GM10266 (cell line): ENCODE measurements around the gene N4BP2L1.

Experiments
- DNase-seq: peaks from one replicate; pipeline ENCODE4 v3.0.0; 2012; ENCODE audit errors: extremely low spot score
- TF ChIP-seq, protein P1 (sequence below): IDR thresholded peaks from 2 replicates; pipeline ENCODE4 v1.5.1; 2012; ENCODE audit warnings: mild to moderate bottlenecking, low read depth; ENCODE audit not compliant: control insufficient read depth, insufficient read depth; ENCODE audit errors: missing control alignments

The N4BP2L1 gene

DNA sequence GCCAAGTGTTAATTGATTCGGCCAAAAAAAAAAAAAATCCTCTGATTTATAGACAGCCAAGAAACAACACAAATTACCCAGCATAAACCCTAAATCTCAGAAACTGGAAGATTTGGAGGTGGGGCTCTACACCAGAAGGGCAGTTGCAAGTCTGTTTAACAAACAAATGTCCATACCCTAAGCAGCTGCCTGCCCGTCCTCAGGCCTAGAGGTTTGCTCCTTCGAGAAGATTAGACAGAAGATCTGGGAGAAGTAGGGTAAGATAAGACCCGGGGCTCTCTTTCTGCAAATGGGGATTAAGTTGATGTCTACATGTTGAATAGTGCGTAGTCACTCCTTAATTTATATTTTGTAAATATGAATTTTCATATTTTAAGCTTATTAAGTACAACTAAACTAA is 3.4 kb upstream of the N4BP2L1 start:
- TF ChIP-seq, protein P1, sequence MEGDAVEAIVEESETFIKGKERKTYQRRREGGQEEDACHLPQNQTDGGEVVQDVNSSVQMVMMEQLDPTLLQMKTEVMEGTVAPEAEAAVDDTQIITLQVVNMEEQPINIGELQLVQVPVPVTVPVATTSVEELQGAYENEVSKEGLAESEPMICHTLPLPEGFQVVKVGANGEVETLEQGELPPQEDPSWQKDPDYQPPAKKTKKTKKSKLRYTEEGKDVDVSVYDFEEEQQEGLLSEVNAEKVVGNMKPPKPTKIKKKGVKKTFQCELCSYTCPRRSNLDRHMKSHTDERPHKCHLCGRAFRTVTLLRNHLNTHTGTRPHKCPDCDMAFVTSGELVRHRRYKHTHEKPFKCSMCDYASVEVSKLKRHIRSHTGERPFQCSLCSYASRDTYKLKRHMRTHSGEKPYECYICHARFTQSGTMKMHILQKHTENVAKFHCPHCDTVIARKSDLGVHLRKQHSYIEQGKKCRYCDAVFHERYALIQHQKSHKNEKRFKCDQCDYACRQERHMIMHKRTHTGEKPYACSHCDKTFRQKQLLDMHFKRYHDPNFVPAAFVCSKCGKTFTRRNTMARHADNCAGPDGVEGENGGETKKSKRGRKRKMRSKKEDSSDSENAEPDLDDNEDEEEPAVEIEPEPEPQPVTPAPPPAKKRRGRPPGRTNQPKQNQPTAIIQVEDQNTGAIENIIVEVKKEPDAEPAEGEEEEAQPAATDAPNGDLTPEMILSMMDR = no peak
- DNase-seq = no peak

DNA sequence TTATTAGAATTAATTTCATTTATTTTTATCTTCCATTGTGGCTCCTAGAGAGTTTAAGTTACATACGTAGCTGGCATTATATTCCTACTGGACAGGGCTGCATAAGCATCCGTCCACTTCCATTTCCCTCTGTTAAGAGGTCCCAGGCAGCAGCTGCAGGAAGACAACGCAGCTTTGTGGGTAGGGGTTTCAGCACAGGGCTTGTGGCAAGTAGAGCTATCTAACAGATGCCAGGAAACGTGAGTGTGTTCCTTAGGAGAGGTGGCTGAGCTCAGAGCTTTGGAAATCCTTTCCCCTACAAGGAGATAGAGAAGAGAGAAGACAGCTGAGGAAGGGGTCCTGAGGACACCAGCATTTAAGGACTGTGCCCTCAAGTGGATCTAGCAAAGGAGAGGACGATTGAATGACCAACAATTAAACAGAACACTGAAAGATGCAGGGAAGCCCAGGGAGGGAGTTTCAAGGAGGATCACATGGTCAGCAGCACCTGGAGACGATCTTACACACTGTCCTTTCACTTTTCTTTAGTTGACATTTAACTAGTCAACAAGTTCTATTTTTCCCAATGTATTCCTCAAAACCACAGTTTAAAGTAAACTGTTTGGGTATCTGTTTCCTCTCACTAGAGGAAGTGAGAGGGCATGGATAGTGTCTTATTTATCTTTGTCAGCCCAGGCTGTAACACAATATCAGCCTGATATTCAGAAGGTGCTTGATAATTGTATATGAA is 2.3 kb upstream of the N4BP2L1 start:
- TF ChIP-seq, protein P1 = no peak
- DNase-seq = no peak

GRCh38 chr13:32429433-32429909 is 1.5 kb upstream of the N4BP2L1 start:
- TF ChIP-seq, protein P1 = no peak
- DNase-seq = no peak

- DNase-seq = no peak
Observed at GRCh38 chr13:32428581-32429432, 877 bp upstream of the N4BP2L1 start.

DNA sequence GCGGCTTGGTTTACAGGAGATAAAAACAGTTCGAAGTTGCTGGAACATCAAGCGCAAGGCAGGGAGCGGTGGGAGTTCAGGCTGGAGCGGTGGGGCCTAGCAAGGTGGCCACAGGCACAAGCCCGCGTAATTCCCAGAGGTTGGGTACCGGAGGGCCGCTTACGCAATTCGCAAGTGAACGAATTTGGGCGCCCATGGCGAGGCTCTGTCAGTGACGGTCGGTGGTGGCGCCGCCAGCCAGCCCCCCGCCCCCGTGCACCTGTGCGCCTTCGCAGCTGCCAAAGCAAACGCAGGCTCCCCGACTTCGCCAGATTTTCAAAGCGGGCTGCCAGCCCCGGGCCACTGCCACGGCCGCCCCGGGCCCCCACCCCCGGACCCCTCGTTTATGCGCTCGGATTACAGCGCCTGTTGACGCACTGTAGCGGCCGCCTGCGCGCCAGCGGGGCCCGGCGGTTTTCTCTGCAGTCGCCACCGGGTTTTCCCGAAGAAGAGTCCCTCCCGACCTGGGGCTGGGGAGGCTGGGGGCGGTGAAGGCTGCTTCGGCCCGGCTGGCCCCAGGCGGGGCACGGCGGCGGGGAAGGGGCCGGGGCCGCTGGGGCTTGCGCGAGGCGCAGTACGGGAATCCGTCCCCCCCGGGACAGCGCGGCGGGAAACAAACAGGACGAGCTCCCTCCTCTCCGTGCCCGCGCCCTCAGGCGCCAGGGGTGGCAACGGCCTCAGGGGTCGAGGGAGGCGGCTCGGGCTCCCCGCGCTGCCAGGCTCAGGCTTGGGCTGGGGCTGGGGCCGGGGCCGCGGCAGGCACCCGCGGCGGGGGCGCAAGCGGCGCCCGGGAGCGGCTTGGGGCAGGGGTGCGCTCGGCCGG is 709 bp downstream of the N4BP2L1 start:
- peak; percentile 59 for DNase-seq
- TF ChIP-seq, protein P1 = no peak

More at GRCh38 chr13:32428581-32429432, 877 bp upstream of the N4BP2L1 start:
- TF ChIP-seq, protein P1 = no peak

DNA sequence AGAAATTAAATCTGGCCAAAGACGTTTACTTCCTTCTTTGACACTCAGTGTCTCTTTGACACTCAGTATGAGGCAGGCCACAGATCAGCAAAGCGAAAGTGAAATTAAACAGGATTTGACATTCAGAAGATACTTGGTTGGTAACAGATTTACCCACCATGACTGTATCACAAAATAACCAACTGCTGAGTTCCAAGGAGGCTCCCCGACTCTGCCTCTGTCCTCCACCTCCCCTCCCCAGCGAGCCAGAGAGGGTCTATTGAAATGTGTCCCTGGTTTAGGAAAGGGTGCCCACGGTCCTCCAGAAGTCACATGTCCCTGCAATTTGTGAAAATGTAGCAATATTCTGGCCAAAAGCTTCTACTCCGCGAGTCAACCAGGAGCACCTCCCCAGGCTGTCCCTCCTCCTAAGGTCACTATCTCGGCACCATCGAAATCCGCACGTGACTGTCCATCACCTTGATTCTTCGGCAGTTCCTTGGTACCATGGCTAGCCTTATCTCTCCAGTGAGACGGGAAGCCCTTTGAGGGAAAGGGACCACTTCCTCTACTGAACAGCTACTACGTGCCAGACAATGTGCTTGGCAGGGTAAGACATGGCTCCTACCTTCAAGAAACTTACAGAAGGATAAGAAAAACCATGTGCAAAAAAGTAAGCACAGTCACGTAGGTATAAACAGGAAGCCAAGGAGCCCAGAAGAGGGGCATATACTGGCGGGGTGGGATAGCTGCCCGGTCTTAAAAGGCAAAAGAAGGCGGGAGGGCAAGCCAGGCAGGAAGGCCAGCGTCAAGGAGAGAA is 1.5 kb downstream of the N4BP2L1 start:
- TF ChIP-seq, protein P1 = no peak
- peak; percentile 79 for DNase-seq
